DND-41 (cell line): Measurements from ENCODE around the gene IL4I1.

Source experiments
- ATAC-seq: fragments of 200-7000 bp; cut with Tn5 transposase; 3 replicates; pipeline ENCODE4 v1.9.1; 2021; ENCODE audit warnings: low read depth; ENCODE audit not compliant: insufficient read depth
- DNase-seq: peaks from one replicate; pipeline ENCODE4 v3.0.0-alpha.2; 2020
- H2AFZ ChIP-seq: 2 replicates; pipeline ENCODE4 v1.6.0; 2012; ENCODE audit warnings: low read depth, low read length
- H3K27ac ChIP-seq: 2 replicates; pipeline ENCODE4 v1.5.1; 2012; ENCODE audit warnings: low read length, inconsistent platforms
- H3K27me3 ChIP-seq: fragments of 200-600 bp; sonication (generic); 2 replicates; pipeline ENCODE4 v1.6.0; 2012; ENCODE audit warnings: low read length, mild to moderate bottlenecking, inconsistent platforms; ENCODE audit not compliant: insufficient read depth, poor library complexity
- H3K36me3 ChIP-seq: 2 replicates; pipeline ENCODE4 v1.5.1; 2012; ENCODE audit warnings: low read length, inconsistent platforms; ENCODE audit not compliant: insufficient read depth
- H3K4me1 ChIP-seq: 2 replicates; pipeline ENCODE4 v1.5.1; 2012; ENCODE audit warnings: mild to moderate bottlenecking, low read length; ENCODE audit not compliant: insufficient read depth
- H3K4me2 ChIP-seq: 2 replicates; pipeline ENCODE4 v1.6.0; 2012; ENCODE audit warnings: mild to moderate bottlenecking, moderate library complexity, low read length, inconsistent platforms; ENCODE audit not compliant: insufficient read depth
- H3K4me3 ChIP-seq, 2 experiments: fragments of 200-600 bp in 1 of 2; shearing (Covaris generic) in 1 of 2; 2 replicates each; pipeline ENCODE4 v1.5.1; 2012 to 2016; ENCODE audit warnings: inconsistent platforms in 2 of 2, low read length in 2 of 2, mild to moderate bottlenecking in 2 of 2, low read depth in 1 of 2, moderate library complexity in 1 of 2
- H3K79me2 ChIP-seq: 2 replicates; pipeline ENCODE4 v1.6.0; 2012; ENCODE audit warnings: low read length, inconsistent platforms; ENCODE audit not compliant: insufficient read depth
- H3K9ac ChIP-seq: 2 replicates; pipeline ENCODE4 v1.6.0; 2012; ENCODE audit warnings: low read depth, mild to moderate bottlenecking, inconsistent platforms, low read length, moderate library complexity
- H3K9me3 ChIP-seq: 2 replicates; pipeline ENCODE4 v1.5.1; 2012; ENCODE audit warnings: low read length, moderate library complexity, mild to moderate bottlenecking, inconsistent platforms; ENCODE audit not compliant: insufficient read depth, severe bottlenecking
- H4K20me1 ChIP-seq: 2 replicates; pipeline ENCODE4 v1.6.0; 2012; ENCODE audit warnings: low read length; ENCODE audit not compliant: insufficient read depth
- EZH2 ChIP-seq: IDR thresholded peaks from 3 replicates; pipeline ENCODE4 v1.6.1; 2012; ENCODE audit warnings: borderline replicate concordance, low read depth, mild to moderate bottlenecking, moderate library complexity, low read length, inconsistent platforms; ENCODE audit not compliant: severe bottlenecking
- TF ChIP-seq, protein P1 (sequence below): IDR thresholded peaks from 2 replicates; pipeline ENCODE4 v1.5.1; 2012; ENCODE audit warnings: borderline replicate concordance, low read length, moderate library complexity, mild to moderate bottlenecking; ENCODE audit not compliant: poor library complexity, severe bottlenecking; ENCODE audit errors: extremely low read depth

IL4I1 gene

DNA sequence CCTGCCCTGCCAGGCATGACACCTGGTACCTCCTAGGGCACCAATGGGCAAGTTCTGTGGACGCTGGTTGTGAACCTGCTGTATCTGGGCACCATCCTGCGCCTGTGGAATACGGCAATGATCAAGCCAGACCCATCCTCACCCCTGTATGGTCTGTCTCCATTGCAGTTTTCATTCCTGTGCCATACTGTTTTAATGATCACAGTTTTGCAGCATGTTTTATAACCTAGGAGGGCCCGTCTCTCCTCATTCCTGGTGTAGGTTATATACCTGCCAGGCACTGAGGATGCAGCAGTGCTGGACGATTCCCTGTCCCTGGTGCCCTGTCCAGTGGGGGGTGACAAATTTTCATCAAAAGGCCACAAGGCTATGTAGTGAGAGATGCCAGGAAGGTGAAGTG lies 13.6 kb downstream of the IL4I1 start:
- Histone ChIP-seq H3K4me3 (no peak overlapping the region), H2AFZ (no peak overlapping the region), H3K27ac (no peak overlapping the region), H3K36me3 (peaks cover 63% of the 10 kb centered on the region), H3K9ac (no peak overlapping the region), H3K9me3 (no peaks in the 10 kb centered on the region), H3K4me1 (peaks cover 15% of the 10 kb centered on the region), H3K27me3 (no peaks in the 10 kb centered on the region), H4K20me1 (no peaks in the 10 kb centered on the region; the same call in 1 of the 2 replicates), H3K79me2 (peaks cover 12% of the 10 kb centered on the region), H3K4me2 (no peak overlapping the region)
- TF ChIP-seq EZH2: no peak
- TF ChIP-seq, protein P1, sequence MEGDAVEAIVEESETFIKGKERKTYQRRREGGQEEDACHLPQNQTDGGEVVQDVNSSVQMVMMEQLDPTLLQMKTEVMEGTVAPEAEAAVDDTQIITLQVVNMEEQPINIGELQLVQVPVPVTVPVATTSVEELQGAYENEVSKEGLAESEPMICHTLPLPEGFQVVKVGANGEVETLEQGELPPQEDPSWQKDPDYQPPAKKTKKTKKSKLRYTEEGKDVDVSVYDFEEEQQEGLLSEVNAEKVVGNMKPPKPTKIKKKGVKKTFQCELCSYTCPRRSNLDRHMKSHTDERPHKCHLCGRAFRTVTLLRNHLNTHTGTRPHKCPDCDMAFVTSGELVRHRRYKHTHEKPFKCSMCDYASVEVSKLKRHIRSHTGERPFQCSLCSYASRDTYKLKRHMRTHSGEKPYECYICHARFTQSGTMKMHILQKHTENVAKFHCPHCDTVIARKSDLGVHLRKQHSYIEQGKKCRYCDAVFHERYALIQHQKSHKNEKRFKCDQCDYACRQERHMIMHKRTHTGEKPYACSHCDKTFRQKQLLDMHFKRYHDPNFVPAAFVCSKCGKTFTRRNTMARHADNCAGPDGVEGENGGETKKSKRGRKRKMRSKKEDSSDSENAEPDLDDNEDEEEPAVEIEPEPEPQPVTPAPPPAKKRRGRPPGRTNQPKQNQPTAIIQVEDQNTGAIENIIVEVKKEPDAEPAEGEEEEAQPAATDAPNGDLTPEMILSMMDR: no peak
- DNase-seq (no peak), ATAC-seq (no peak)

DNA sequence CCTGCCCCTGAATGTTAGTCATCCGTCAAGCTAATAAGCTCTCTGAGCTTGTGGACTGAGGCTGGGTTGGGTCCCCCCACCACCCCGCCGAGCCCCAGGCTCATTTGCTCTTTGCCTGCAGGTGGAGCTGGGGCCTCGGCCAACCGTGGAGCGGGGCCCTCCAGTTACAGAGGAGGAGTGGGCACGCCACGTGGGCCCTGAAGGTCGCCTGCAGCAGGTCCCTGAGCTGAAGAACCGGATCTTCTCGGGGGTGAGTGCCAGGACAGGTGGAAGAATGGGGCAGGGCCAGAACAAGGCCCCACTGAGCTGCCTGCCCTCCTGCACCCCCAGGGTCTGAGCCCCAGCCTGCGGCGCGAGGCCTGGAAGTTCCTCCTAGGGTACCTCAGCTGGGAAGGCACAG lies 14.0 kb downstream of the IL4I1 start:
- Histone ChIP-seq H3K36me3 (peaks cover 63% of the 10 kb centered on the region), H3K4me1 (peaks cover 18% of the 10 kb centered on the region), H4K20me1 (no peaks in the 10 kb centered on the region; the same call in 1 of the 2 replicates), H2AFZ (no peak overlapping the region), H3K4me2 (no peak overlapping the region), H3K27ac (no peak overlapping the region), H3K4me3 (no peak overlapping the region), H3K79me2 (peaks cover 13% of the 10 kb centered on the region), H3K27me3 (no peaks in the 10 kb centered on the region), H3K9me3 (no peaks in the 10 kb centered on the region), H3K9ac (no peak overlapping the region)
- TF ChIP-seq, protein P1: no peak
- TF ChIP-seq EZH2: no peak
- DNase-seq (no peak), ATAC-seq (no peak)

DNA sequence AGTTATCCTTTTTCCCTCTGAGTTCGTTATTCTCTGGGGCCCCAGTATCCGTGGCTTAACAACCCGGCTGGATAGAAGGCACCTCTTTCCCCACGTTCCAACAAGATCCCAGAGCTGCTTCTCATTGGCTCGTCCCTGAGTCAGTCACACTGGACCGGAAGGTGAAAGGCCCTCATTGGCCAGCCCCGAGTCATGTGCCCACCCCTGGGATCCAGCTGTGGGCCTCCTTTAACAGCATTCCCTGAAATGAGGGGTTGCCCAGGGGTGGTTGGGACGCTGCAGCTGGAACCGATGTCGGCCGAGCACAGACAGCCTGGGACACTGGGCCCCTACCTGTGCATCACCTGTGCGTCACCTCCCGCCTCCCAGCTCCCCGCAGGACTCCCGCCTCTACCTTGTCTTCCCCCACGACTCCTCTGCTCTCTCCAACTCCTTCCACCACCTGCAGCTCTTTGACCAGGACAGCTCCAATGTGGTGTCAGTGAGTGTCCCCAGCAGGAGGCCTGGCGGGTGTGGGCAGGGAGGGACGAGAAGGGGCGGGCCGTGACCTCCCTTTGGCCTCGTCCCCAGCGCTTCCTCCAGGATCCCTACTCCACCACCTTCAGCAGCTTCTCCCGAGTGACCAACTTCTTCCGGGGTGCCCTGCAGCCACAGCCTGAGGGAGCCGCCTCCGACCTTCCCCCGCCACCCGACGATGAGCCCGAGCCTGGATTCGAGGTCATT lies 14.9 kb downstream of the IL4I1 start:
- Histone ChIP-seq H3K4me3 (no peak overlapping the region), H3K4me1 (peaks cover 18% of the 10 kb centered on the region), H3K79me2 (peaks cover 13% of the 10 kb centered on the region), H3K9me3 (no peaks in the 10 kb centered on the region), H3K36me3 (peaks cover 63% of the 10 kb centered on the region), H3K4me2 (no peak overlapping the region), H2AFZ (no peak overlapping the region), H3K27me3 (no peaks in the 10 kb centered on the region), H3K9ac (no peak overlapping the region), H3K27ac (no peak overlapping the region), H4K20me1 (no peaks in the 10 kb centered on the region; the same call in 1 of the 2 replicates)
- DNase-seq (no peak), ATAC-seq (no peak)
- TF ChIP-seq EZH2: no peak
- TF ChIP-seq, protein P1: no peak
